Limb (tissue), 2 donors: Measurements from ENCODE around the gene TSPOAP1.

Experiments used
- DNase-seq, 2 donors: peaks; one replicate each; pipeline ENCODE4 v3.0.0-alpha.2; 2016; ENCODE audit errors: extremely low spot score in 2 of 2

TSPOAP1 gene

GRCh38 chr17:58305626-58306025 is 23.0 kb downstream of the TSPOAP1 start:
- DNase-seq: no peak

- DNase-seq: peak in 1 of 2 donors; percentile 29
Observed at GRCh38 chr17:58304750-58305486, 23.7 kb downstream of the TSPOAP1 start.

GRCh38 chr17:58303971-58304749 is 24.4 kb downstream of the TSPOAP1 start:
- DNase-seq: peak in 1 of 2 donors; percentile 36

- DNase-seq: no peak
Observed at GRCh38 chr17:58302919-58303585, 25.5 kb downstream of the TSPOAP1 start.

- no peak for DNase-seq
Observed at GRCh38 chr17:58302171-58302918, 26.2 kb downstream of the TSPOAP1 start.

- no peak for DNase-seq
Observed at GRCh38 chr17:58301504-58302150, 27.0 kb downstream of the TSPOAP1 start.

- no peak for DNase-seq
Observed at GRCh38 chr17:58300336-58300735, 28.3 kb downstream of the TSPOAP1 start.

GRCh38 chr17:58294034-58294433 is 34.6 kb downstream of the TSPOAP1 start:
- no peak for DNase-seq

GRCh38 chr17:58291246-58291645 is 37.3 kb downstream of the TSPOAP1 start:
- no peak for DNase-seq

- DNase-seq: no peak
Observed at GRCh38 chr17:58289869-58290268, 38.7 kb downstream of the TSPOAP1 start.

GRCh38 chr17:58285422-58285810 is 43.2 kb downstream of the TSPOAP1 start:
- no peak for DNase-seq

- DNase-seq: no peak
Observed at GRCh38 chr17:58284613-58285421, 43.8 kb downstream of the TSPOAP1 start.

- DNase-seq: no peak
Observed at GRCh38 chr17:58283674-58284612, 44.7 kb downstream of the TSPOAP1 start.

- no peak for DNase-seq
Observed at GRCh38 chr17:58282442-58282841, 46.2 kb downstream of the TSPOAP1 start.

- DNase-seq: no peak
Observed at GRCh38 chr17:58281511-58282011, 47.0 kb downstream of the TSPOAP1 start.

- DNase-seq: no peak
Observed at GRCh38 chr17:58280480-58281217, 47.9 kb downstream of the TSPOAP1 start, which contains the start of gene MPO. Gene MPO (minus strand): TSS chr17:58280935. CDS start chr17:58280758, 177 bp downstream.

- no peak for DNase-seq
Observed at GRCh38 chr17:58279736-58280479, 48.7 kb downstream of the TSPOAP1 start.
